Measurements from ENCODE around the gene SFTPA1.

DNA sequence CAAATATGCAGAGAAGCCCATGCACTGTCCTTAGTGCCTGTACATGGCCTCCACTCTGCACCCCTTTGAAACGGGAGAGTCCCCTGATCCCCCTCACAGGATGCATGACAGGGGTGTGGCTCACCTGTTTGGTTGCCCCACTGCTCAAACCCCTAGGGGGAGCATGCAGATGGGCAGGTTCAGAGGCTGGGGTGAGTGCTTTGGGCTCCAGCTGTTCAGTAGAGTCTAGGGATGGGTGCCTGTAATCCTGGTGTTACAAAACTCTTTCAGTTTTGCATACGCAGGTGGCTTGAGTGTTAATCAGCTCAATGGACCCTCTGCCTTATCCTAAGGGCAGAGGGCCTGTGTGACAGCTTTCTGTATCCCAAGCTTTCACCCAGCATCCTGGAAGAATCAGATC lies 7.8 kb upstream of the SFTPA1 start:
- TF ChIP-seq, protein P1, sequence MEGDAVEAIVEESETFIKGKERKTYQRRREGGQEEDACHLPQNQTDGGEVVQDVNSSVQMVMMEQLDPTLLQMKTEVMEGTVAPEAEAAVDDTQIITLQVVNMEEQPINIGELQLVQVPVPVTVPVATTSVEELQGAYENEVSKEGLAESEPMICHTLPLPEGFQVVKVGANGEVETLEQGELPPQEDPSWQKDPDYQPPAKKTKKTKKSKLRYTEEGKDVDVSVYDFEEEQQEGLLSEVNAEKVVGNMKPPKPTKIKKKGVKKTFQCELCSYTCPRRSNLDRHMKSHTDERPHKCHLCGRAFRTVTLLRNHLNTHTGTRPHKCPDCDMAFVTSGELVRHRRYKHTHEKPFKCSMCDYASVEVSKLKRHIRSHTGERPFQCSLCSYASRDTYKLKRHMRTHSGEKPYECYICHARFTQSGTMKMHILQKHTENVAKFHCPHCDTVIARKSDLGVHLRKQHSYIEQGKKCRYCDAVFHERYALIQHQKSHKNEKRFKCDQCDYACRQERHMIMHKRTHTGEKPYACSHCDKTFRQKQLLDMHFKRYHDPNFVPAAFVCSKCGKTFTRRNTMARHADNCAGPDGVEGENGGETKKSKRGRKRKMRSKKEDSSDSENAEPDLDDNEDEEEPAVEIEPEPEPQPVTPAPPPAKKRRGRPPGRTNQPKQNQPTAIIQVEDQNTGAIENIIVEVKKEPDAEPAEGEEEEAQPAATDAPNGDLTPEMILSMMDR (IDR thresholded peaks at IDR 0.05 in 8 of 11, conservative IDR thresholded peaks at IDR 0.05 in 3 of 11), result no peak
- TF ChIP-seq POLR2AphosphoS5 (IDR thresholded peaks at IDR 0.05), result no peak

Data from spleen (tissue), 7 donors.